Measurements from ENCODE around the gene OR10A5.

DNA sequence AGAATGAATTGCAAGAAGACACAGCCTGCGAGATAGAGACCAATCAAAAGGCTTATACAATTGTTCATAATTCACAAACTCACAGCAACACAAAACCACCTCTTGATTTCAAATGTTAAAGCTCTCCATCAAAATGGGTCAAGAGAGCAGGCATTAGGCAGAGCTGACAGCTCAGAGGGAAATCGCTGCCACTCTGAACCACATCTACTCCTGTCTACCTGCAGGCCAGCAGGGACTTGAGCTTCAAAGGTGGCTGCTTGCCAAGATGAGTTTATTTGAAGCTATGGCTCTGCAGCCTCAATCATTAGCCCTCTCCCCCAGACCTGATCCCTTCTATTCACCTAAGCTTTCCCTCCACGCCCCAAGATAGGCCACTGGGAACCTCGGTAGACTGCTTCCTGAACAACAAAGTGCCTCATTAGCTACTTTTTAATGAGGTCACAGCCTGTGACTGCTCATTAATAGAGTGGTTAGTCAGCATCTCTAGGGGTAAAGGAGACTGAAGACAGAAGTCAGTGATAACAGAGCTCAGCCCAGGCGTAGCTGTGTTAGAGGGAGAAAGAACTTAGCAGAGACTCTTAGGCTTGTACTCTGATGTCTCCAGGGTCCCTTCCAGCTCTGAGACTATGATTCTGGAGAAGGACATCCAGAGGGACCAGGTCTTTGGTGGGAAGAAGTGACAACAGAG, 21.2 kb upstream of the OR10A5 start:
- TF ChIP-seq, protein P1, sequence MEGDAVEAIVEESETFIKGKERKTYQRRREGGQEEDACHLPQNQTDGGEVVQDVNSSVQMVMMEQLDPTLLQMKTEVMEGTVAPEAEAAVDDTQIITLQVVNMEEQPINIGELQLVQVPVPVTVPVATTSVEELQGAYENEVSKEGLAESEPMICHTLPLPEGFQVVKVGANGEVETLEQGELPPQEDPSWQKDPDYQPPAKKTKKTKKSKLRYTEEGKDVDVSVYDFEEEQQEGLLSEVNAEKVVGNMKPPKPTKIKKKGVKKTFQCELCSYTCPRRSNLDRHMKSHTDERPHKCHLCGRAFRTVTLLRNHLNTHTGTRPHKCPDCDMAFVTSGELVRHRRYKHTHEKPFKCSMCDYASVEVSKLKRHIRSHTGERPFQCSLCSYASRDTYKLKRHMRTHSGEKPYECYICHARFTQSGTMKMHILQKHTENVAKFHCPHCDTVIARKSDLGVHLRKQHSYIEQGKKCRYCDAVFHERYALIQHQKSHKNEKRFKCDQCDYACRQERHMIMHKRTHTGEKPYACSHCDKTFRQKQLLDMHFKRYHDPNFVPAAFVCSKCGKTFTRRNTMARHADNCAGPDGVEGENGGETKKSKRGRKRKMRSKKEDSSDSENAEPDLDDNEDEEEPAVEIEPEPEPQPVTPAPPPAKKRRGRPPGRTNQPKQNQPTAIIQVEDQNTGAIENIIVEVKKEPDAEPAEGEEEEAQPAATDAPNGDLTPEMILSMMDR (IDR thresholded peaks at IDR 0.05) = no peak
- no peak for TF ChIP-seq POLR2A (IDR thresholded peaks at IDR 0.05)
